Loucy (cell line): ENCODE measurements around the gene NBAS.

Experiments used
- EZH2phosphoT487 ChIP-seq: fragments of 200-600 bp; IDR thresholded peaks from 2 replicates; pipeline ENCODE4 v1.6.1; 2018; ENCODE audit warnings: antibody characterized with exemption, mild to moderate bottlenecking, moderate library complexity, borderline replicate concordance
- TF ChIP-seq, protein P1 (sequence below): fragments of 200-600 bp; sonication (generic); conservative IDR thresholded peaks from 2 replicates; pipeline ENCODE4 v1.5.1; 2014; ENCODE audit warnings: mild to moderate bottlenecking, antibody characterized with exemption, low read length

GRCh38 chr2:15602393-15602792 lies 41.3 kb upstream of the NBAS start:
- TF ChIP-seq, protein P1, sequence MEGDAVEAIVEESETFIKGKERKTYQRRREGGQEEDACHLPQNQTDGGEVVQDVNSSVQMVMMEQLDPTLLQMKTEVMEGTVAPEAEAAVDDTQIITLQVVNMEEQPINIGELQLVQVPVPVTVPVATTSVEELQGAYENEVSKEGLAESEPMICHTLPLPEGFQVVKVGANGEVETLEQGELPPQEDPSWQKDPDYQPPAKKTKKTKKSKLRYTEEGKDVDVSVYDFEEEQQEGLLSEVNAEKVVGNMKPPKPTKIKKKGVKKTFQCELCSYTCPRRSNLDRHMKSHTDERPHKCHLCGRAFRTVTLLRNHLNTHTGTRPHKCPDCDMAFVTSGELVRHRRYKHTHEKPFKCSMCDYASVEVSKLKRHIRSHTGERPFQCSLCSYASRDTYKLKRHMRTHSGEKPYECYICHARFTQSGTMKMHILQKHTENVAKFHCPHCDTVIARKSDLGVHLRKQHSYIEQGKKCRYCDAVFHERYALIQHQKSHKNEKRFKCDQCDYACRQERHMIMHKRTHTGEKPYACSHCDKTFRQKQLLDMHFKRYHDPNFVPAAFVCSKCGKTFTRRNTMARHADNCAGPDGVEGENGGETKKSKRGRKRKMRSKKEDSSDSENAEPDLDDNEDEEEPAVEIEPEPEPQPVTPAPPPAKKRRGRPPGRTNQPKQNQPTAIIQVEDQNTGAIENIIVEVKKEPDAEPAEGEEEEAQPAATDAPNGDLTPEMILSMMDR: no peak
- TF ChIP-seq EZH2phosphoT487: no peak
